Mesenchymal stem cell (in vitro differentiated cells and primary cell): Measurements from ENCODE around the gene CDHR2.

Experiments
- DNase-seq: peaks from one replicate; pipeline ENCODE4 v3.0.0-alpha.2; 2013
- H2AFZ ChIP-seq: one replicate; pipeline ENCODE4 v1.6.1; 2013; ENCODE audit warnings: low read depth, mild to moderate bottlenecking, control low read depth, inconsistent platforms, low read length, moderate library complexity
- H2AK5ac ChIP-seq: 2 replicates; pipeline ENCODE4 v1.6.1; 2013; ENCODE audit warnings: low read length, moderate library complexity, mild to moderate bottlenecking, inconsistent platforms; ENCODE audit not compliant: severe bottlenecking
- H2BK120ac ChIP-seq: one replicate; pipeline ENCODE4 v1.6.1; 2013; ENCODE audit warnings: low read depth, mild to moderate bottlenecking, inconsistent platforms, low read length, moderate library complexity
- H2BK12ac ChIP-seq, 2 experiments: one replicate each; pipeline ENCODE4 v1.6.1; 2013; ENCODE audit warnings: inconsistent platforms in 2 of 2, low read length in 2 of 2, mild to moderate bottlenecking in 2 of 2, moderate library complexity in 2 of 2, control low read depth in 1 of 2
- H2BK15ac ChIP-seq: one replicate; pipeline ENCODE4 v1.6.1; 2013; ENCODE audit warnings: mild to moderate bottlenecking, low read depth, inconsistent platforms; ENCODE audit not compliant: poor library complexity, severe bottlenecking
- H2BK5ac ChIP-seq: 2 replicates; pipeline ENCODE4 v1.6.1; 2013; ENCODE audit warnings: low read depth, mild to moderate bottlenecking, low read length, control low read depth, inconsistent platforms; ENCODE audit not compliant: poor library complexity, severe bottlenecking
- H3K14ac ChIP-seq, 2 experiments: one replicate each; pipeline ENCODE4 v1.6.1; 2013; ENCODE audit warnings: inconsistent platforms in 2 of 2, low read length in 2 of 2, control low read depth in 1 of 2, mild to moderate bottlenecking in 1 of 2, moderate library complexity in 1 of 2
- H3K18ac ChIP-seq, 2 experiments: one replicate each; pipeline ENCODE4 v1.6.1; 2013; ENCODE audit warnings: inconsistent platforms in 2 of 2, low read length in 2 of 2, control low read depth in 1 of 2, low read depth in 1 of 2, mild to moderate bottlenecking in 1 of 2
- H3K23ac ChIP-seq, 2 experiments: one replicate each; pipeline ENCODE4 v1.6.1; 2013; ENCODE audit warnings: inconsistent platforms in 2 of 2, low read length in 2 of 2, mild to moderate bottlenecking in 2 of 2, moderate library complexity in 2 of 2, control low read depth in 1 of 2
- H3K27ac ChIP-seq: 2 replicates; pipeline ENCODE4 v1.5.1; 2013; ENCODE audit warnings: mild to moderate bottlenecking, moderate library complexity, low read length, control low read depth, inconsistent platforms; ENCODE audit not compliant: poor library complexity, severe bottlenecking
- H3K27me3 ChIP-seq, 2 experiments: 2 replicates each; pipeline versions ENCODE4 v1.6.1 to v1.7.0; 2013; ENCODE audit warnings: low read length in 2 of 2, mild to moderate bottlenecking in 2 of 2, moderate library complexity in 2 of 2, control low read depth in 1 of 2, inconsistent platforms in 1 of 2; ENCODE audit not compliant: control insufficient read depth in 1 of 2, insufficient read depth in 1 of 2
- H3K36me3 ChIP-seq, 2 experiments: 2 replicates each; pipeline versions ENCODE4 v1.6.1 to v1.7.0; 2013; ENCODE audit warnings: low read length in 2 of 2, control low read depth in 1 of 2, inconsistent platforms in 1 of 2, low read depth in 1 of 2, mild to moderate bottlenecking in 1 of 2; ENCODE audit not compliant: insufficient read depth in 2 of 2, control insufficient read depth in 1 of 2
- H3K4ac ChIP-seq, 2 experiments: one replicate each; pipeline ENCODE4 v1.6.1; 2013; ENCODE audit warnings: inconsistent platforms in 2 of 2, low read length in 2 of 2, mild to moderate bottlenecking in 2 of 2, moderate library complexity in 2 of 2, control low read depth in 1 of 2, low read depth in 1 of 2
- H3K4me1 ChIP-seq: 2 replicates; pipeline ENCODE4 v1.6.1; 2013; ENCODE audit warnings: low read depth, low read length, control low read depth; ENCODE audit not compliant: control insufficient read depth, insufficient read depth
- H3K4me2 ChIP-seq: 2 replicates; pipeline ENCODE4 v1.6.1; 2013; ENCODE audit warnings: low read length, mild to moderate bottlenecking, inconsistent platforms; ENCODE audit not compliant: poor library complexity, severe bottlenecking
- H3K4me3 ChIP-seq, 2 experiments: 2 replicates each; pipeline versions ENCODE4 v1.5.1 to v1.7.0; 2013; ENCODE audit warnings: low read length in 2 of 2, mild to moderate bottlenecking in 2 of 2, control low read depth in 1 of 2, low read depth in 1 of 2; ENCODE audit not compliant: insufficient read depth in 1 of 2
- H3K79me1 ChIP-seq: replicated peaks from 2 replicates; pipeline ENCODE4 v1.6.1; 2013; ENCODE audit warnings: mild to moderate bottlenecking, control low read depth, low read length, inconsistent platforms; ENCODE audit not compliant: poor library complexity, severe bottlenecking
- H3K9ac ChIP-seq: 2 replicates; pipeline ENCODE4 v1.7.0; 2013; ENCODE audit warnings: mild to moderate bottlenecking, low read length, moderate library complexity
- H3K9me3 ChIP-seq: 2 replicates; pipeline ENCODE4 v1.7.0; 2013; ENCODE audit warnings: mild to moderate bottlenecking, low read length; ENCODE audit not compliant: control insufficient read depth
- H4K8ac ChIP-seq: one replicate; pipeline ENCODE4 v1.6.1; 2013; ENCODE audit warnings: inconsistent platforms, mild to moderate bottlenecking, low read length, moderate library complexity
- H4K91ac ChIP-seq: one replicate; pipeline ENCODE4 v1.6.1; 2013; ENCODE audit warnings: mild to moderate bottlenecking, low read length, inconsistent platforms
- WGBS: methylation state at CpG from one replicate; pipeline ENCODE4 v1.1.7; 2013; ENCODE audit warnings: mixed read lengths; 5-methylcytosine and 5-hydroxymethylcytosine counted together

Gene CDHR2

DNA sequence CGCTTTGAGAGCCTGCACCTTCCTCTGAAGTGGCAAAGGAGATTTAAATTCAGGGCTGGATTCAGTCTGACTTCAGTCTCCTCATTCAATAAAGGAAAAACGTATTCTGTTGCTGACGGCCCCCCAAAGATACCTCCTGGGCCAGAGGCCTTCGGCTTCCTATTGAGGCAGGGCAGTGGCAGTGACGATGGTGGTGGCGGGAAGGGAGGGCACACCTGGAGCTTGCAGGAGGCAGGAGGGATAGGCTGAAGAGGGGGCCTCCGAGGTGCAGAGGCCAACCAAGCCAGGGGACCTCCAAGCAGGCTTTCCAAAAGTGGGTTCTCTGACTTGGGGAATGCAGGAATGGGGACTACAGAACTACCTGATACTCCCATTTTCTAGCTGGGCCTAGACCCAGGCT is 27.9 kb upstream of the CDHR2 start:
- Histone ChIP-seq H2BK15ac (no peak overlapping the region), H3K9ac (no peak overlapping the region), H2BK120ac (no peak overlapping the region), H3K4me2 (no peak overlapping the region), H3K27ac (no peak overlapping the region), H3K9me3 (no peaks in the 10 kb centered on the region), H3K79me1 (no peaks in the 10 kb centered on the region), H3K14ac (no peak overlapping the region), H2AK5ac (no peak overlapping the region), H2BK5ac (no peak overlapping the region), H4K8ac (no peak overlapping the region), H3K4ac (no peak overlapping the region), H3K23ac (no peak overlapping the region), H2BK12ac (no peak overlapping the region), H2AFZ (no peak overlapping the region), H3K4me1 (no peaks in the 10 kb centered on the region), H3K18ac (no peak overlapping the region), H3K36me3 (peaks cover 0 to 4% of the 10 kb centered on the region in 2 experiments), H3K27me3 (no peaks in the 10 kb centered on the region), H4K91ac (no peak overlapping the region), H3K4me3 (no peak overlapping the region)
- WGBS: 93% methylated on average over 6 of the region's 7 CpGs
- DNase-seq: no peak

DNA sequence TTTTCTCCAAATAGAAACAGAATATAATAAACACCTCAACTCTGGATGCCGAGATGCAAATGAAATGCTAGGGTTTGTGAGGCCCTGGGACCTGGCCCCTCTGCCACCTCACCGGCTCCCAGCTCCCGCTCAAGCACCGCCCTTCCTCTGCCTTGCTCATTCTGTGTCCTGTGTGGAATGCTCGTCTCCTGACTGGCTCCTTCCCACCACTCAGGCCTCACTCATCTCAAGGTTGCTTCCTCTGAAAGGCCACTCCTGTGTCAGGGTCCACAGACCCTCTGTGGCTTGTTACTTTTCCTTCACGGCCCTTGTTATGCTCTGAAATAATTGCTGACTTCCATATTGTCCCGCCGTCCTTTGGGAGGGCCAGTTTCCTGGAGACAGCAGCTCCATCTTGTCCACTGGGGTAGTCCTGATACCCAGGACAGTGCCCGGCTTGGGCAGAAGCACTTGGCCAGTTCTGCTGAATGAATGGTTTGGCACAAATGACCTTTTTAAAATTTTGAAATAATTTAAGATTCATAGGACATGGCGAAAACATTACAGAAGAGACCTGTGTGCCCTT is 27.4 kb upstream of the CDHR2 start:
- DNase-seq: no peak
- Histone ChIP-seq H3K18ac (no peak overlapping the region), H3K4me2 (no peak overlapping the region), H3K27ac (no peak overlapping the region), H3K23ac (no peak overlapping the region), H4K91ac (no peak overlapping the region), H2BK15ac (no peak overlapping the region), H3K4me3 (no peak overlapping the region), H3K4ac (no peak overlapping the region), H3K4me1 (no peaks in the 10 kb centered on the region), H2AK5ac (no peak overlapping the region), H3K27me3 (no peaks in the 10 kb centered on the region), H3K9me3 (no peaks in the 10 kb centered on the region), H2BK5ac (no peak overlapping the region), H4K8ac (no peak overlapping the region), H3K14ac (no peak overlapping the region), H2BK120ac (no peak overlapping the region), H3K9ac (no peak overlapping the region), H3K36me3 (peaks cover 4 to 6% of the 10 kb centered on the region in 2 experiments), H2BK12ac (no peak overlapping the region), H2AFZ (no peak overlapping the region), H3K79me1 (no peaks in the 10 kb centered on the region)
- WGBS: 70% methylated on average over 9 of the region's 10 CpGs

DNA sequence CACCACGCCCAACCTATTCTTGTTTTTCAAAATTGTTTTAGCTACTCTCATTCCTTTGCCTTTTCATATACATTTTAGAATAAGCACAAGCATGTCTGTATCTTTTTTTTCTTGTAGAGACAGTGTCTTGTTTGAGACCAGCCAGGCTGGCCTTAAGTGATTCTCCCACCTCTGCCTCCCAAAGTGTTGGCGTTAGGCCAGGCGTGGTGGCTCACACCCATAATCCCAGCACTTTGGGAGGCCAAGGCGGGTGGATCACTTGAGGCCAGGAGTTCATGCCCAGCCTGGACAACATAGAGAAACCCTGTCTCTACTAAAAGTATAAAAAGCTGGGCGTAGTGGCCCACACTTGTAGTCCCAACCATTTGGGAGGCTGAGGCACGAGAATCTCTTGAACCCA is 25.0 kb upstream of the CDHR2 start:
- Histone ChIP-seq H2BK15ac (no peak overlapping the region), H2AFZ (no peak overlapping the region), H3K9ac (no peak overlapping the region), H3K4me2 (no peak overlapping the region), H3K9me3 (no peaks in the 10 kb centered on the region), H3K4me1 (no peaks in the 10 kb centered on the region), H3K4ac (no peak overlapping the region), H4K91ac (no peak overlapping the region), H3K79me1 (peaks cover 20% of the 10 kb centered on the region), H2BK5ac (no peak overlapping the region), H4K8ac (no peak overlapping the region), H3K14ac (no peak overlapping the region), H2BK12ac (no peak overlapping the region), H3K18ac (no peak overlapping the region), H2AK5ac (no peak overlapping the region), H2BK120ac (no peak overlapping the region), H3K27ac (no peak overlapping the region), H3K27me3 (no peaks in the 10 kb centered on the region), H3K23ac (no peak overlapping the region), H3K36me3 (peaks cover 22 to 29% of the 10 kb centered on the region in 2 experiments), H3K4me3 (no peak overlapping the region)
- DNase-seq: no peak
- 85% methylated on average over 5 of the region's 6 CpGs for WGBS

DNA sequence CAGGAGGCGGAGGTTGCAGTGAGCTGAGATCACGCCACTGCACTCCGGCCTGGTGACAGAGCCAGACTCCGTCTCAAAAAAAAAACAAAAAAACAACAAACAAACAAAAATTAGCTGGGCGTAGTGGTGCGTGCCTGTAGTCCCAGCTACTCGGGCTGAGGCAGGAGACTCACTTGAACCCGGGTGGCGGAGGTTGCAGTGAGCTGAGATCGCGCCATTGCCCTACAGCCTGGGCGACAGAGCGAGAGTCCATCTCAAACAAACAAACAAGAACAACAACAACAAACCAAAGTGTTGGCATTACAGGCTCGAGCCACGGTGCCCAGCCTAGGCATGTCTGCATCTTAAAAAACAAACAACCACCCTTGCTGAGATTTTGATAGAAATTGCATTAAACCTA is 24.2 kb upstream of the CDHR2 start:
- Histone ChIP-seq H2AFZ (no peak overlapping the region), H2BK12ac (no peak overlapping the region), H3K27ac (no peak overlapping the region), H3K79me1 (peaks cover 27% of the 10 kb centered on the region), H3K27me3 (no peaks in the 10 kb centered on the region), H3K36me3 (peaks cover 29 to 37% of the 10 kb centered on the region in 2 experiments), H4K8ac (no peak overlapping the region), H3K4me1 (no peaks in the 10 kb centered on the region), H4K91ac (no peak overlapping the region), H2AK5ac (no peak overlapping the region), H3K9me3 (no peaks in the 10 kb centered on the region), H3K4me2 (no peak overlapping the region), H3K9ac (no peak overlapping the region), H3K14ac (no peak overlapping the region), H3K4ac (no peak overlapping the region), H2BK5ac (no peak overlapping the region), H3K23ac (no peak overlapping the region), H3K4me3 (no peak overlapping the region), H3K18ac (no peak overlapping the region), H2BK15ac (no peak overlapping the region), H2BK120ac (no peak overlapping the region)
- whole genome bisulfite sequencing: 91% methylated on average over 15 of the region's 15 CpGs
- DNase-seq: no peak
